Measurements from ENCODE around the gene RBM7. TPM values are rescaled to one million over a fixed set of nuclear protein-coding genes. Genes with fewer than 3 reads are reported as not detected.

RBM7 gene
- total RNA-seq, 6 donors from 2014 or later, result 2.2 to 35.2 (median 21.4) TPM

DNA sequence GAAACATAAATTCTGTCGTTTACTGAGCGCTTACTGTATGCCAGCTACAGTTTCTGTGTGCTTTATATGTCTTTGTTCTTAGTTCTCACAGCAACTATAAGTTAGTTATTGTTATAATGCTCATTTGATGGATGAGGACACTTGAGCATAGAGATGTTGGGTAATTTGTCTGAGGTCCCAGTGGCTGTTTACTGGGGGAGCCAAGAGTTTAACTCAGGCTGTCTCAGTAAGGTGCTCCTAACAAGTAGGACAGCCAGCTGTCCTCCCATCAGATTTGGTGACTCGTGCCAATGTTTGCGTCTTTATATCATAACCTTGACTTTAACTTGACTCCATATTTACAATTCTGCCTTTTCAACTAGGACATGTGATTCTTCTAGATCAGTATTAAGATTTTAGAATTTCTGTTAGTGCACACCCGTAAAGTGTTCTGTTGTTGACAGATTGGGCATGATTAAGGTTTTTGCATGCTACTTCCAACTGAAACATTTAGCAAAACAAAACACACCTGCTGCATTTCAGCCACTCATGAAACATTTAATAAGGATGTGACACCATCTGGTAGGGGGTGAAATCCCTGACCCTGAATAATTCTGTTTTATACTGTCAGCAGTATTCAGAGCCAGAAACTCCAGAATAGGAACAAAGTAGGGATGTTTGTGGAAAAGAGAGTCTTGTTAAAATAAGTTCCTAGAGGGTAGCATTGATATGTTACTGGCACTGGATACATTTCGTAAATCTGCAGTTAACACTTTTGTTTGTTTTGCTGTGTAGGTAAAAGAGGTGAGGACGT is 40.7 kb downstream of the RBM7 start:
- TF ChIP-seq EP300 (IDR thresholded peaks at IDR 0.05) (no peak), POLR2AphosphoS5 (IDR thresholded peaks at IDR 0.05) (no peak), POLR2A (IDR thresholded peaks at IDR 0.05) (no peak)
- TF ChIP-seq, protein P1, sequence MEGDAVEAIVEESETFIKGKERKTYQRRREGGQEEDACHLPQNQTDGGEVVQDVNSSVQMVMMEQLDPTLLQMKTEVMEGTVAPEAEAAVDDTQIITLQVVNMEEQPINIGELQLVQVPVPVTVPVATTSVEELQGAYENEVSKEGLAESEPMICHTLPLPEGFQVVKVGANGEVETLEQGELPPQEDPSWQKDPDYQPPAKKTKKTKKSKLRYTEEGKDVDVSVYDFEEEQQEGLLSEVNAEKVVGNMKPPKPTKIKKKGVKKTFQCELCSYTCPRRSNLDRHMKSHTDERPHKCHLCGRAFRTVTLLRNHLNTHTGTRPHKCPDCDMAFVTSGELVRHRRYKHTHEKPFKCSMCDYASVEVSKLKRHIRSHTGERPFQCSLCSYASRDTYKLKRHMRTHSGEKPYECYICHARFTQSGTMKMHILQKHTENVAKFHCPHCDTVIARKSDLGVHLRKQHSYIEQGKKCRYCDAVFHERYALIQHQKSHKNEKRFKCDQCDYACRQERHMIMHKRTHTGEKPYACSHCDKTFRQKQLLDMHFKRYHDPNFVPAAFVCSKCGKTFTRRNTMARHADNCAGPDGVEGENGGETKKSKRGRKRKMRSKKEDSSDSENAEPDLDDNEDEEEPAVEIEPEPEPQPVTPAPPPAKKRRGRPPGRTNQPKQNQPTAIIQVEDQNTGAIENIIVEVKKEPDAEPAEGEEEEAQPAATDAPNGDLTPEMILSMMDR (IDR thresholded peaks at IDR 0.05), result no peak
- 76 to 86% methylated on average over 7 of the region's 7 CpGs for WGBS, 2 donors

DNA sequence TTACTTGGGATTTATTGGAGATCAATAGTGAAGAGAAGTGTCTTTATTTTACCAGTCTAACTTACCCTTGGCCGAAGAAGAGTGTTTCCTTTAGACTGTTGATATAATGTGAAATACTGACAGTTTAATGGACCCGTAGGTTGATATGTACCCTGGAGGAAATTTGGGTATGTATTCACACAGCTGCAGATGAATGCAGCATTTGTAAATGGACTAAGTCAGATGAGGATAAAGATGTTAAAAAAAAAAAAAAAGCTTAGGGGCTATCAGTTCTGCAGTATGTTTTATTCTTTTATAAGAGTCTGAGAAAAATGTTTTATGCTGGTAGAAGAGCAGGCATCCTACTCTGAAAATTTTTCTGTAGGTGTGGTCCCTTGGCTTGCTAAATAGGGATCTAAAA is 41.5 kb downstream of the RBM7 start:
- Histone ChIP-seq H3K27ac (no peak overlapping the region), H3K27me3 (no peaks in the 10 kb centered on the region), H3K9me3 (no peaks in the 10 kb centered on the region), H3K4me1 (peaks cover 16 to 20% (median 18%) of the 10 kb centered on the region in 4 donors), H3K36me3 (peaks cover 0 to 16% (median 7%) of the 10 kb centered on the region in 4 donors), H3K4me3 (no peak overlapping the region)
- DNase-seq, result no peak
- no peak for TF ChIP-seq POLR2AphosphoS5 (IDR thresholded peaks at IDR 0.05)
- TF ChIP-seq POLR2A (IDR thresholded peaks at IDR 0.05), result no peak
- TF ChIP-seq, protein P1 (IDR thresholded peaks at IDR 0.05), result no peak
- TF ChIP-seq EP300 (IDR thresholded peaks at IDR 0.05), result no peak
- 87 to 90% methylated on average over 2 of the region's 2 CpGs for WGBS, 2 donors
- no peak for ATAC-seq (ENCODE audit: low FRiP score in 2 of 2)

More for the DNA sequence above, 40.7 kb downstream of the RBM7 start:
- Histone ChIP-seq H3K4me1 (peaks cover 16 to 20% (median 18%) of the 10 kb centered on the region in 4 donors), H3K4me3 (peak overlapping the region in 1 of 4 donors; percentile 96), H3K9me3 (no peaks in the 10 kb centered on the region), H3K27ac (no peak overlapping the region), H3K27me3 (no peaks in the 10 kb centered on the region), H3K36me3 (peaks cover 0 to 11% (median 4%) of the 10 kb centered on the region in 4 donors)
- no peak for DNase-seq
- ATAC-seq (ENCODE audit: low FRiP score in 2 of 2), result no peak

DNA sequence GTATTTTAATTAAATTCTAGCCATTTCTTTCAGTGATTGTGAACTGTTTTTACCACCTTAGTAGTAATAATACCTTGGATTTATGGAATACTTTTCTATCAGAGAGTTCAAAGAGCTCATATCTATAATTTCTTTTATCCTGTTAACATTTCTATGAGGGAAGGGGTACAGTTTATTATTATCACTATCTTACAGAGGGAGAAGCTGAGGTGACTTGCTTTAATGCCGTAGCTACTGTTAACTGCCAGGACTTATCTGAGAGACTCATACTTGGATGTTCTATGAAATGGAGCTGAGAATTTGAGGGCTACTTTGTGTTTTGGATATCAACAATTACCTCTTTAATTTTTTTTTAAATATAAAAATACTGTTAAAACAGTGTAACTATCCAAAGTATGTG is 42.1 kb downstream of the RBM7 start:
- Histone ChIP-seq H3K4me1 (peaks cover 16 to 20% (median 18%) of the 10 kb centered on the region in 4 donors), H3K27me3 (no peaks in the 10 kb centered on the region), H3K27ac (no peak overlapping the region), H3K4me3 (no peak overlapping the region), H3K36me3 (peaks cover 0 to 16% (median 7%) of the 10 kb centered on the region in 4 donors), H3K9me3 (no peaks in the 10 kb centered on the region)
- DNase-seq (no peak), ATAC-seq (ENCODE audit: low FRiP score in 2 of 2) (no peak)
- TF ChIP-seq, protein P1 (IDR thresholded peaks at IDR 0.05), result no peak
- TF ChIP-seq POLR2AphosphoS5 (IDR thresholded peaks at IDR 0.05) (no peak), EP300 (IDR thresholded peaks at IDR 0.05) (no peak), POLR2A (IDR thresholded peaks at IDR 0.05) (no peak)
- WGBS, 2 donors, result 97 to 100% methylated on average over 1 of the region's 1 CpG

DNA sequence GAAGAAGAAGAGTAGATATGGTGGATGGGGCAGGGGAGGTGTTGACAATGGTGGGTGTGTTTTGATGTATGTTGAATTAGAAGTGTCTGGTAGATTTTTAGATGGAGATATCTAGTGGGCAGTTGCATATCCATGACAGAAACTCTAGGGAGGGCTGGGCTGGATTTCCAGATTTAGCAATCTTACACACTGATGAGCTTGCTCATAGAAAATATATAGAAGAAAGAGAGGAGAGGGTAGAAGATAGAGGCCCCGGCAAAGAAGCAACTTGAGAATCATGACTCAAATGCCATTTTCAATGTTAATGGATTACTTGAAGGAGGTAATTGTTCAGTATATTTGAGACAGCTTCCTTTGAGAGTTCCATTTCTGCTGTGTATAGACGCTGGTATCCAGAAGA is 47.0 kb downstream of the RBM7 start:
- H3K27me3 ChIP-seq, result no peaks in the 10 kb centered on the region
- no peaks in the 10 kb centered on the region for H3K9me3 ChIP-seq
- TF ChIP-seq POLR2A (IDR thresholded peaks at IDR 0.05) (no peak), POLR2AphosphoS5 (IDR thresholded peaks at IDR 0.05) (no peak), EP300 (IDR thresholded peaks at IDR 0.05) (no peak)
- TF ChIP-seq, protein P1 (IDR thresholded peaks at IDR 0.05), result no peak
- H3K27ac ChIP-seq, result no peak overlapping the region
- DNase-seq, result no peak
- ATAC-seq (ENCODE audit: low FRiP score in 2 of 2), result no peak
- no peaks in the 10 kb centered on the region for H3K4me1 ChIP-seq
- peaks cover 0 to 45% (median 15%) of the 10 kb centered on the region in 4 donors for H3K36me3 ChIP-seq
- no peak overlapping the region for H3K4me3 ChIP-seq
- 93 to 94% methylated on average over 2 of the region's 2 CpGs for WGBS, 2 donors
